H9 (cell line): Measurements from ENCODE around the gene ACTBL2. TPM values are rescaled to one million over a fixed set of nuclear protein-coding genes. Genes with fewer than 3 reads are reported as not detected.

Source experiments
- DNase-seq: peaks from one replicate; pipeline ENCODE4 v3.0.0-alpha.2; 2017
- H2AFZ ChIP-seq: one replicate; pipeline ENCODE4 v1.6.1; 2013; ENCODE audit warnings: mild to moderate bottlenecking, low read length, control low read depth, moderate library complexity
- H2AK5ac ChIP-seq: 2 replicates; pipeline ENCODE4 v1.6.1; 2013; ENCODE audit warnings: low read length, control low read depth, mixed read lengths; ENCODE audit not compliant: insufficient read length
- H2BK120ac ChIP-seq: one replicate; pipeline ENCODE4 v1.6.1; 2013; ENCODE audit warnings: low read depth, mild to moderate bottlenecking, low read length, control low read depth, inconsistent platforms; ENCODE audit not compliant: poor library complexity, severe bottlenecking
- H2BK12ac ChIP-seq: 2 replicates; pipeline ENCODE4 v1.6.1; 2013; ENCODE audit warnings: low read length, control low read depth, mixed read lengths, low read depth; ENCODE audit not compliant: insufficient read length
- H2BK15ac ChIP-seq: 2 replicates; pipeline ENCODE4 v1.6.1; 2013; ENCODE audit warnings: low read depth, low read length, control low read depth
- H2BK20ac ChIP-seq: one replicate; pipeline ENCODE4 v1.6.1; 2013; ENCODE audit warnings: low read depth, mild to moderate bottlenecking, low read length, control low read depth, inconsistent platforms; ENCODE audit not compliant: poor library complexity, severe bottlenecking
- H2BK5ac ChIP-seq: 2 replicates; pipeline ENCODE4 v1.6.1; 2013; ENCODE audit warnings: low read length, control low read depth, mixed read lengths; ENCODE audit not compliant: insufficient read length
- H3K14ac ChIP-seq: 2 replicates; pipeline ENCODE4 v1.6.1; 2013; ENCODE audit warnings: low read length, control low read depth; ENCODE audit not compliant: insufficient read depth
- H3K18ac ChIP-seq: 2 replicates; pipeline ENCODE4 v1.6.1; 2013; ENCODE audit warnings: low read depth, mild to moderate bottlenecking, mixed read lengths, low read length, control low read depth; ENCODE audit not compliant: insufficient read length
- H3K23ac ChIP-seq: 2 replicates; pipeline ENCODE4 v1.6.1; 2013; ENCODE audit warnings: low read length, control low read depth, mixed read lengths, low read depth; ENCODE audit not compliant: insufficient read length
- H3K23me2 ChIP-seq: 2 replicates; pipeline ENCODE4 v1.6.1; 2013; ENCODE audit warnings: low read depth, mild to moderate bottlenecking, mixed read lengths, low read length, control low read depth; ENCODE audit not compliant: insufficient read length, poor library complexity, severe bottlenecking
- H3K27ac ChIP-seq: 2 replicates; pipeline ENCODE4 v1.5.1; 2013; ENCODE audit warnings: low read length, control low read depth, mixed read lengths, low read depth; ENCODE audit not compliant: insufficient read length
- H3K27me3 ChIP-seq: 2 replicates; pipeline ENCODE4 v1.6.1; 2013; ENCODE audit warnings: low read length, control low read depth, inconsistent platforms; ENCODE audit not compliant: insufficient read depth
- H3K4ac ChIP-seq: 2 replicates; pipeline ENCODE4 v1.6.1; 2013; ENCODE audit warnings: low read depth, mild to moderate bottlenecking, control low read depth, inconsistent platforms, low read length, moderate library complexity
- H3K4me1 ChIP-seq: 2 replicates; pipeline ENCODE4 v1.6.1; 2013; ENCODE audit warnings: low read length, control low read depth, inconsistent platforms; ENCODE audit not compliant: insufficient read depth
- H3K4me2 ChIP-seq: 2 replicates; pipeline ENCODE4 v1.6.1; 2013; ENCODE audit warnings: low read length, control low read depth, mixed read lengths; ENCODE audit not compliant: insufficient read length, insufficient read depth
- H3K56ac ChIP-seq: 2 replicates; pipeline ENCODE4 v1.6.1; 2013; ENCODE audit warnings: low read depth, mild to moderate bottlenecking, mixed read lengths, low read length, control low read depth; ENCODE audit not compliant: insufficient read length
- H3K79me1 ChIP-seq: 2 replicates; pipeline ENCODE4 v1.6.1; 2013; ENCODE audit warnings: low read depth, mild to moderate bottlenecking, moderate library complexity, low read length, control low read depth, inconsistent platforms; ENCODE audit not compliant: insufficient read depth, poor library complexity, severe bottlenecking
- H3K79me2 ChIP-seq: 2 replicates; pipeline ENCODE4 v1.6.1; 2013; ENCODE audit warnings: low read length, control low read depth, inconsistent platforms; ENCODE audit not compliant: insufficient read depth
- H3K9ac ChIP-seq: 2 replicates; pipeline ENCODE4 v1.6.1; 2013; ENCODE audit warnings: low read length, control low read depth, mixed read lengths; ENCODE audit not compliant: insufficient read length; ENCODE audit errors: extremely low read depth
- H3K9me3 ChIP-seq: one replicate; pipeline ENCODE4 v1.6.1; 2013; ENCODE audit warnings: low read depth, low read length, inconsistent platforms; ENCODE audit not compliant: control insufficient read depth
- H3T11ph ChIP-seq: one replicate; pipeline ENCODE4 v1.6.1; 2013; ENCODE audit warnings: mild to moderate bottlenecking, low read length, control low read depth, inconsistent platforms
- H4K20me1 ChIP-seq: one replicate; pipeline ENCODE4 v1.6.1; 2013; ENCODE audit not compliant: control insufficient read depth, insufficient read length, insufficient read depth
- H4K5ac ChIP-seq: 2 replicates; pipeline ENCODE4 v1.6.1; 2013; ENCODE audit warnings: low read depth, mild to moderate bottlenecking, mixed read lengths, low read length, control low read depth; ENCODE audit not compliant: insufficient read length
- H4K8ac ChIP-seq: replicated peaks from 2 replicates; pipeline ENCODE4 v1.6.1; 2013; ENCODE audit warnings: low read length, control low read depth, mixed read lengths, low read depth; ENCODE audit not compliant: insufficient read length
- H4K91ac ChIP-seq: 2 replicates; pipeline ENCODE4 v1.6.1; 2013; ENCODE audit warnings: low read depth, mild to moderate bottlenecking, moderate library complexity, mixed read lengths, low read length, control low read depth; ENCODE audit not compliant: insufficient read length
- H3K27ac Mint-ChIP-seq, 3 experiments: 2 replicates in 2 of 3; 3 replicates in 1 of 3; pipeline ENCODE4 v1.8.0; 2020 to 2021; ENCODE audit warnings: mixed read lengths in 3 of 3, mild to moderate bottlenecking in 1 of 3, moderate library complexity in 1 of 3
- H3K27me3 Mint-ChIP-seq: 2 replicates; pipeline ENCODE4 v1.8.0; 2021; ENCODE audit warnings: low read depth, mild to moderate bottlenecking, moderate library complexity, mixed read lengths
- H3K36me3 Mint-ChIP-seq, 3 experiments: 2 replicates in 2 of 3; 3 replicates in 1 of 3; pipeline ENCODE4 v1.8.0; 2020 to 2021; ENCODE audit warnings: low read depth in 3 of 3, mixed read lengths in 3 of 3; ENCODE audit not compliant: insufficient read depth in 1 of 3
- H3K4me1 Mint-ChIP-seq, 2 experiments: 2 replicates each; pipeline ENCODE4 v1.8.0; 2020; ENCODE audit warnings: mixed read lengths in 2 of 2
- H3K4me3 Mint-ChIP-seq, 2 experiments: 2 replicates in 1 of 2; 3 replicates in 1 of 2; pipeline ENCODE4 v1.8.0; 2020 to 2021; ENCODE audit warnings: mild to moderate bottlenecking in 2 of 2, mixed read lengths in 2 of 2, moderate library complexity in 1 of 2
- H3K9me3 Mint-ChIP-seq, 2 experiments: 2 replicates in 1 of 2; 3 replicates in 1 of 2; pipeline ENCODE4 v1.8.0; 2020; ENCODE audit warnings: mild to moderate bottlenecking in 2 of 2, mixed read lengths in 2 of 2, moderate library complexity in 1 of 2
- CTCF ChIP-seq: fragments of 200-600 bp; sonication (generic); conservative IDR thresholded peaks from 3 replicates; pipeline ENCODE4 v1.8.0; 2021; ENCODE audit warnings: antibody characterized with exemption, mild to moderate bottlenecking
- WGBS: extraction: QIAGEN DNeasy Blood & Tissue Kit; methylation state at CpG from one replicate; pipeline ENCODE4 v1.1.7; 2013; ENCODE audit warnings: missing lambda C conversion rate, low lambda C conversion rate, mixed read lengths; ENCODE audit not compliant: insufficient read length; ENCODE audit errors: extremely low coverage; 5-methylcytosine and 5-hydroxymethylcytosine counted together
- total RNA-seq: library from RNA; stranded (reverse); gene quantifications from 2 replicates; pipeline ENCODE4 v1.2.1, GENCODE V29; 2021

The ACTBL2 gene
- total RNA-seq, 1 experiment from 2014 or later: not detected

- WGBS: no CpG with 5 or more reads among the region's 16 CpGs
- Mint-ChIP-seq H3K9me3 (no peaks in the 10 kb centered on the region; a peak in 1 of 5 replicates), H3K4me3 (no peak overlapping the region), H3K27me3 (no peaks in the 10 kb centered on the region), H3K27ac (no peak overlapping the region), H3K36me3 (no peaks in the 10 kb centered on the region), H3K4me1 (peaks cover 0 to under 1% of the 10 kb centered on the region in 2 experiments; a peak in 1 of 4 replicates)
- Histone ChIP-seq H3K27me3 (no peaks in the 10 kb centered on the region), H4K5ac (no peak overlapping the region), H2BK15ac (no peak overlapping the region), H4K8ac (no peak overlapping the region), H3K23me2 (no peaks in the 10 kb centered on the region), H3K18ac (no peak overlapping the region), H3K4me2 (no peak overlapping the region), H3K4me1 (no peaks in the 10 kb centered on the region), H3K56ac (no peak overlapping the region), H3K9ac (no peak overlapping the region), H3K9me3 (no peaks in the 10 kb centered on the region), H3K79me1 (no peaks in the 10 kb centered on the region), H3K79me2 (no peaks in the 10 kb centered on the region; the same call in 1 of the 2 replicates), H3T11ph (no peak overlapping the region), H2BK5ac (no peak overlapping the region), H2BK12ac (no peak overlapping the region), H4K91ac (no peak overlapping the region), H3K27ac (no peak overlapping the region), H2BK120ac (no peak overlapping the region), H4K20me1 (no peaks in the 10 kb centered on the region), H3K14ac (no peak overlapping the region), H2AFZ (no peak overlapping the region), H2BK20ac (no peak overlapping the region), H3K23ac (no peak overlapping the region), H2AK5ac (no peak overlapping the region), H3K4ac (no peak overlapping the region)
- no peak for DNase-seq
- no peak for TF ChIP-seq CTCF
Observed at GRCh38 chr5:57455511-57456455, 26.8 kb downstream of the ACTBL2 start.
